ENCODE results near the gene SPACA6. TPM values are rescaled to one million over a fixed set of nuclear protein-coding genes. Genes with fewer than 3 reads are reported as not detected.

The SPACA6 gene
- total and polyA plus RNA-seq, 9 of the 15 experiments (the other 6 are each of a cell fraction or from before 2014, with no cell fraction given): 1.3 to 17.3 (median 6.2) TPM

DNA sequence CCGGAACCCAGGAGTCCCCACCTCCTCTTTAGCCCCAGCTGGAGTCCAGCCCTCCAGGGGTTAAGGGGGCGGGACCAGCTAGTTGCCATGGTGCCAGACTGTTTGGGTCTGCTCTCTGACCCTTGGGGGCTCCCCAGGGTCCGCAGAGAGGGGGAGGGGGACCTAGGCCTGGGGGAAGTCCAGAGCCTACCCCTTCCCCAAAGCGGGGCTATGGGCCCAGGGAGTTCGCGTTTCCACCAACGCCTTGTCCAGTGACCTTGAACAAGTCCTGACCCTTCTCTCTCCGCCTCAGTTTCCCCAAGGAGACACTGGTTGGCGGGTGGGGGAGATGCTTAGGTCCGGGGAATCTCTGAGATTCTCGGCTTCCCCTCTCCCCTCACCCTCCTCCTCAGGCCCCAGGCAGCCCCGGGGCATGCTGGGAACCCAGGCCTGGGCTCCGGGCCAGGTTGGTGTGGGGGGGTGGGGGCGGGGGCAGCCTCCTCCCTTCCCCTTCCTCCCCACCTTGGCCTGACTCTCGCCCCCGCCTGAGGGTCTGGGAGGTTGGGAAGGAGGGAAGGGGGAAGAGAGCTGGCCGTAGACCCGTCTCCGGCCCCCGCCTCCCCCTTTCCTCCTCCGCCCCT, 2.6 kb upstream of the SPACA6 start (continued):
- TF ChIP-seq, protein P1, sequence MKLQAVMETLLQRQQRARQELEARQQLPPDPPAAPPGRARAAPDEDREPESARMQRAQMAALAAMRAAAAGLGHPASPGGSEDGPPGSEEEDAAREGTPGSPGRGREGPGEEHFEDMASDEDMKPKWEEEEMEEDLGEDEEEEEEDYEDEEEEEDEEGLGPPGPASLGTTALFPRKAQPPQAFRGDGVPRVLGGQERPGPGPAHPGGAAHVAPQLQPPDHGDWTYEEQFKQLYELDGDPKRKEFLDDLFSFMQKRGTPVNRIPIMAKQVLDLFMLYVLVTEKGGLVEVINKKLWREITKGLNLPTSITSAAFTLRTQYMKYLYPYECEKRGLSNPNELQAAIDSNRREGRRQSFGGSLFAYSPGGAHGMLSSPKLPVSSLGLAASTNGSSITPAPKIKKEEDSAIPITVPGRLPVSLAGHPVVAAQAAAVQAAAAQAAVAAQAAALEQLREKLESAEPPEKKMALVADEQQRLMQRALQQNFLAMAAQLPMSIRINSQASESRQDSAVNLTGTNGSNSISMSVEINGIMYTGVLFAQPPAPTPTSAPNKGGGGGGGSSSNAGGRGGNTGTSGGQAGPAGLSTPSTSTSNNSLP (IDR thresholded peaks at IDR 0.05; ENCODE audit: borderline replicate concordance, low read depth, low read length): no peak
- TF ChIP-seq SIN3A (IDR thresholded peaks at IDR 0.05; ENCODE audit: borderline replicate concordance in 2 of 2, control insufficient read depth in 1 of 2, low read depth in 2 of 2, low read length in 2 of 2): 0 out of 4 replicates have a peak, but pooled peaks of 1 of the 2 experiments have one; percentile 53
- TF ChIP-seq ZNF778 (CRISPR knock-in tag; IDR thresholded peaks at IDR 0.05): no peak
- TF ChIP-seq, protein P2, sequence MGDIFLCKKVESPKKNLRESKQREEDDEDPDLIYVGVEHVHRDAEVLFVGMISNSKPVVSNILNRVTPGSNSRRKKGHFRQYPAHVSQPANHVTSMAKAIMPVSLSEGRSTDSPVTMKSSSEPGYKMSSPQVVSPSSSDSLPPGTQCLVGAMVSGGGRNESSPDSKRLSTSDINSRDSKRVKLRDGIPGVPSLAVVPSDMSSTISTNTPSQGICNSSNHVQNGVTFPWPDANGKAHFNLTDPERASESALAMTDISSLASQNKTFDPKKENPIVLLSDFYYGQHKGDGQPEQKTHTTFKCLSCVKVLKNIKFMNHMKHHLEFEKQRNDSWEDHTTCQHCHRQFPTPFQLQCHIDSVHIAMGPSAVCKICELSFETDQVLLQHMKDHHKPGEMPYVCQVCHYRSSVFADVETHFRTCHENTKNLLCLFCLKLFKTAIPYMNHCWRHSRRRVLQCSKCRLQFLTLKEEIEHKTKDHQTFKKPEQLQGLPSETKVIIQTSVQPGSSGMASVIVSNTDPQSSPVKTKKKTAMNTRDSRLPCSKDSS (IDR thresholded peaks at IDR 0.05; ENCODE audit: low read depth, partially characterized antibody): no peak
- no peak for TF ChIP-seq ZNF324 (CRISPR knock-in tag; IDR thresholded peaks at IDR 0.05)
- TF ChIP-seq, protein P3, sequence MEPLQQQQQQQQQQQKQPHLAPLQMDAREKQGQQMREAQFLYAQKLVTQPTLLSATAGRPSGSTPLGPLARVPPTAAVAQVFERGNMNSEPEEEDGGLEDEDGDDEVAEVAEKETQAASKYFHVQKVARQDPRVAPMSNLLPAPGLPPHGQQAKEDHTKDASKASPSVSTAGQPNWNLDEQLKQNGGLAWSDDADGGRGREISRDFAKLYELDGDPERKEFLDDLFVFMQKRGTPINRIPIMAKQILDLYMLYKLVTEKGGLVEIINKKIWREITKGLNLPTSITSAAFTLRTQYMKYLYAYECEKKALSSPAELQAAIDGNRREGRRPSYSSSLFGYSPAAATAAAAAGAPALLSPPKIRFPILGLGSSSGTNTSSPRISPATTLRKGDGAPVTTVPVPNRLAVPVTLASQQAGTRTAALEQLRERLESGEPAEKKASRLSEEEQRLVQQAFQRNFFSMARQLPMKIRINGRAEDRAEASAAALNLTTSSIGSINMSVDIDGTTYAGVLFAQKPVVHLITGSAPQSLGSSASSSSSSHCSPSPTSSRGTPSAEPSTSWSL (CRISPR knock-in tag; IDR thresholded peaks at IDR 0.05; ENCODE audit: borderline replicate concordance): no peak
- no peak for TF ChIP-seq PCBP2 (IDR thresholded peaks at IDR 0.05; ENCODE audit: low read depth, low read length, poor library complexity, severe bottlenecking)
- TF ChIP-seq, protein P4, sequence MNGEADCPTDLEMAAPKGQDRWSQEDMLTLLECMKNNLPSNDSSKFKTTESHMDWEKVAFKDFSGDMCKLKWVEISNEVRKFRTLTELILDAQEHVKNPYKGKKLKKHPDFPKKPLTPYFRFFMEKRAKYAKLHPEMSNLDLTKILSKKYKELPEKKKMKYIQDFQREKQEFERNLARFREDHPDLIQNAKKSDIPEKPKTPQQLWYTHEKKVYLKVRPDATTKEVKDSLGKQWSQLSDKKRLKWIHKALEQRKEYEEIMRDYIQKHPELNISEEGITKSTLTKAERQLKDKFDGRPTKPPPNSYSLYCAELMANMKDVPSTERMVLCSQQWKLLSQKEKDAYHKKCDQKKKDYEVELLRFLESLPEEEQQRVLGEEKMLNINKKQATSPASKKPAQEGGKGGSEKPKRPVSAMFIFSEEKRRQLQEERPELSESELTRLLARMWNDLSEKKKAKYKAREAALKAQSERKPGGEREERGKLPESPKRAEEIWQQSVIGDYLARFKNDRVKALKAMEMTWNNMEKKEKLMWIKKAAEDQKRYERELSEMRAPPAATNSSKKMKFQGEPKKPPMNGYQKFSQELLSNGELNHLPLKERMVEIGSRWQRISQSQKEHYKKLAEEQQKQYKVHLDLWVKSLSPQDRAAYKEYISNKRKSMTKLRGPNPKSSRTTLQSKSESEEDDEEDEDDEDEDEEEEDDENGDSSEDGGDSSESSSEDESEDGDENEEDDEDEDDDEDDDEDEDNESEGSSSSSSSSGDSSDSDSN (IDR thresholded peaks at IDR 0.05; ENCODE audit: borderline replicate concordance in 1 of 2, low read depth in 2 of 2, low read length in 2 of 2): no peak
- peak; percentile 29; the same call in 1 of the 2 replicates for TF ChIP-seq MYC (IDR thresholded peaks at IDR 0.05; ENCODE audit: low read depth, low read length)
- TF ChIP-seq MYC (CRISPR knock-in tag; IDR thresholded peaks at IDR 0.05; ENCODE audit: borderline replicate concordance, low read depth): no peak
- TF ChIP-seq CHD4 (IDR thresholded peaks at IDR 0.05; ENCODE audit: insufficient read depth, insufficient replicate concordance, low read depth, low read length, poor library complexity, severe bottlenecking): no peak
- no peak for TF ChIP-seq KAT2B (IDR thresholded peaks at IDR 0.05; ENCODE audit: low read depth, low read length)
- TF ChIP-seq ZNF23 (CRISPR knock-in tag; IDR thresholded peaks at IDR 0.05): no peak
- TF ChIP-seq, protein P5, sequence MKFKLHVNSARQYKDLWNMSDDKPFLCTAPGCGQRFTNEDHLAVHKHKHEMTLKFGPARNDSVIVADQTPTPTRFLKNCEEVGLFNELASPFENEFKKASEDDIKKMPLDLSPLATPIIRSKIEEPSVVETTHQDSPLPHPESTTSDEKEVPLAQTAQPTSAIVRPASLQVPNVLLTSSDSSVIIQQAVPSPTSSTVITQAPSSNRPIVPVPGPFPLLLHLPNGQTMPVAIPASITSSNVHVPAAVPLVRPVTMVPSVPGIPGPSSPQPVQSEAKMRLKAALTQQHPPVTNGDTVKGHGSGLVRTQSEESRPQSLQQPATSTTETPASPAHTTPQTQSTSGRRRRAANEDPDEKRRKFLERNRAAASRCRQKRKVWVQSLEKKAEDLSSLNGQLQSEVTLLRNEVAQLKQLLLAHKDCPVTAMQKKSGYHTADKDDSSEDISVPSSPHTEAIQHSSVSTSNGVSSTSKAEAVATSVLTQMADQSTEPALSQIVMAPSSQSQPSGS (CRISPR knock-in tag; IDR thresholded peaks at IDR 0.05): no peak
- TF ChIP-seq, protein P6, sequence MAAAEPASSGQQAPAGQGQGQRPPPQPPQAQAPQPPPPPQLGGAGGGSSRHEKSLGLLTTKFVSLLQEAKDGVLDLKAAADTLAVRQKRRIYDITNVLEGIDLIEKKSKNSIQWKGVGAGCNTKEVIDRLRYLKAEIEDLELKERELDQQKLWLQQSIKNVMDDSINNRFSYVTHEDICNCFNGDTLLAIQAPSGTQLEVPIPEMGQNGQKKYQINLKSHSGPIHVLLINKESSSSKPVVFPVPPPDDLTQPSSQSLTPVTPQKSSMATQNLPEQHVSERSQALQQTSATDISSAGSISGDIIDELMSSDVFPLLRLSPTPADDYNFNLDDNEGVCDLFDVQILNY (CRISPR knock-in tag; IDR thresholded peaks at IDR 0.05): no peak
- TF ChIP-seq ZNF184 (CRISPR knock-in tag; IDR thresholded peaks at IDR 0.05): no peak
